Gastrocnemius medialis (tissue), 4 donors: ENCODE results near the gene SCAI.
"Not testable (repeated sequence)": the region's sequence is repeated elsewhere in the genome, so short reads cannot be mapped to it uniquely, and the experiment has no call there.

ENCODE experiments used
- CTCF ChIP-seq, 5 experiments: fragments of 450-650 bp in 3 of 5; fragments of 200-600 bp in 2 of 5; sonication (generic) in 2 of 5; IDR thresholded peaks in 4 of 5; conservative IDR thresholded peaks in 1 of 5; 1 replicate in 4 of 5; 2 replicates in 1 of 5; pipeline ENCODE4 v1.5.1; 2016 to 2019; ENCODE audit warnings: antibody characterized with exemption in 5 of 5, mild to moderate bottlenecking in 3 of 5, moderate library complexity in 3 of 5
- POLR2A ChIP-seq, 2 donors: fragments of 450-650 bp; IDR thresholded peaks; one replicate each; pipeline ENCODE4 v1.6.1; 2017; ENCODE audit warnings: antibody characterized with exemption in 2 of 2, mild to moderate bottlenecking in 2 of 2, moderate library complexity in 2 of 2

- not testable (repeated sequence) for TF ChIP-seq CTCF (IDR thresholded peaks at IDR 0.05 in 4 of 5, conservative IDR thresholded peaks at IDR 0.05 in 1 of 5); POLR2A (IDR thresholded peaks at IDR 0.05)
Measured at GRCh38 chr9:124965775-124966568, 177.4 kb downstream of the SCAI start.
